ENCODE measurements around the gene PVALB.
"Not testable (repeated sequence)": the region's sequence is repeated elsewhere in the genome, so short reads cannot be mapped to it uniquely, and the experiment has no call there.

The PVALB gene

DNA sequence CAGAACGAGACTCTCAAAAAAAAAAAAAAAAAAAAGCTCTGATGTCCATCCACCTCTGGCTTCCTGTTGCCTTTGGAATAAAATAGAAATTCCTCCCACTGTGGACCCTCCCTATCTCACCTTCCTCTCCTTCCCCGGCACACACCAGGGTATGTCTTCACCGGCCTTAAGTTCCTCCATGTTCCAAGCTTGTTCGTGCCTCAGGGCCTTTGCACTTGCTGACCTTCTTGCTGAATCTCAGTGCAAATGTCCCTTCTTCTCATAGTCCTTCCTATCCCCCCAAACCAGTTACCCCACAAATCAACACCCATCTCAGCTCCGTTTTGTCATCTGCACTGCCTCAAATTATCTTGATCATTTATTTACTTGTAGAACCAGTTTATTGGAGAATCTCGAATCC, 61.5 kb downstream of the PVALB start:
- no peak for DNase-seq

DNA sequence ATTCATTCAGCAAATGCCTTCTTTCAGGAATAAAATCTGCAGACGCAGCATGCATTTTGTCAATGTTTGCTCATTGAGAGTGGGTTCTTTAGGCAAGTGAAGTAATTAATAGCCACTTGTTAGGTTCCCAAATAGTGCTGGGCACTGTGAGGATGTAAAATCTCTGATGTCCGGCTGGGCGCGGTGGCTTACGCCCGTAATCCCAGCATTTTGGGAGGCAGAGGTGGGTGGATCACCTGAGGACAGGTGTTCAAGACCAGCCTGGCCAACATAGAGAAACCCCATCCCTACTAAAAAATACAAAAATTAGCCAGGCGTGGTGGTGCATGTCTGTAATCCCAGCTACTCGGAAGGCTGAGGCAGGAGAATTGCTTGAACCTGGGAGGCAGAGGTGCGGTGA, 62.0 kb downstream of the PVALB start:
- not testable (repeated sequence) for DNase-seq

DNA sequence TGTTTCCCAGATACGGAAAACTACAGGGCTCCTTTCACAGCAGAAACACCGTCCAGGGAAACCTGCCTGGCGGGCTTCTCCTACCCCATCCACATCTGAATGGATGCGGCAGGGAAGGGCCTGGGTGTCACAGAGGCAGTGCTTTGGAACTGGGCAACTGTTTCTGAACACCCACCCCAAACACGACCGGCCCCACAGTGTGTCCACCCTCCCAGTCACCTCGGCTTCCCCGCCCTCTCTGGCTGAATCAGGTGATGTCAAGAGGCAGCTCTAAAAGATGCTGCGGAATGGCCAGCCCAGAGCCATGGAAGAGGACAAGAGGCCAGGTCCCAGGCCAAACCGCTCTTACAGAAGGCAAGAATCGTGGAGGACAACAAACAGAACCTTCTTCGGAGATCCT, 62.9 kb downstream of the PVALB start:
- DNase-seq, result no peak

DNA sequence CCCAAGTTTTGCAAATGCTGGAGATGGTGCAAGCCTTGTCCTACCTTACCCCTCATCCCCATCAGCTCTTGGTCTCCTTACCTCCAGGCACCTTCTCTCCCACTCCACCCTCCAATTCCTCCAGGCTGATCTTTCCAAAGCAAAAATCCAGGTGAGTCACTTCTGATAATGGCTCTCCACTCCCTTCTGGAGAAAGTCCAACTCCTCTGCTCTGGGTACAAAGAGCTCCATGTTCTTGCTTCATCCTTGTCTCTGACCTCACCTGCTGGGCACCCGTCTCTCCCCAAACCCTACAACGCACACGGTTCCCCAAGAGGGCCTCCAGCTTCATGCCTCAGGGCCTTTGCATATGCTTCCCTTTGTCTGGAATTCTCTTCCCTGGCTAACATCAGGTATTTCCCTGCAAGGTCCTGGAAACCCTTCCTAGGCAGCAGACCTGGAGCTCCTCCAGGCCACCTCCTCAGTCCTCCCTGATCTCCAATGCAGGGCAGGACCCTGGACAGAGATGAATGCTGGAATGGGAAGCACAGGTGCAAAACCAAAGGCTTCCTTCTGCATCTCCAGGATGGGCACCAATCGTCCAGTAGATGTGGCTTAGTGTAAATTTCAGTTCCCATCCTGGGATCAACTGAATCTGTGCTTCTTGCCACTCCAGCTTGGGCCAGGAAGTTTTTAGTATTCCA, 63.6 kb downstream of the PVALB start:
- no peak for DNase-seq
